SK-N-SH (cell line): Measurements from ENCODE around the gene ZNF217. TPM values are rescaled to one million over a fixed set of nuclear protein-coding genes. Genes with fewer than 3 reads are reported as not detected.
"Not testable (repeated sequence)": the region's sequence is repeated elsewhere in the genome, so short reads cannot be mapped to it uniquely, and the experiment has no call there.

Source experiments
- CTCF ChIA-PET: fragments of 300-600, 350-600 bp; formaldehyde crosslinking; extraction: SDS; loops from one replicate; lab custom pipeline; 2021; lab: Yijun Ruan, JAX
- POLR2A ChIA-PET: fragments of 350-600 bp; sonication (Branson Sonifier 250); formaldehyde crosslinking; extraction: SDS; loops from one replicate; lab custom pipeline; 2020; ENCODE audit warnings: antibody characterized with exemption, inconsistent platforms; lab: Yijun Ruan, JAX
- DNase-seq: peaks from one replicate; pipeline ENCODE4 v3.0.0; 2012
- H2AFZ ChIP-seq: fragments of 200-600 bp; sonication (generic); 2 replicates; pipeline ENCODE4 v1.8.1; 2016; ENCODE audit warnings: antibody characterized with exemption, mild to moderate bottlenecking, low read depth
- H3F3A ChIP-seq: fragments of 200-600 bp; sonication (generic); replicated peaks from 2 replicates; pipeline ENCODE3; 2016; ENCODE audit warnings: antibody characterized with exemption, mild to moderate bottlenecking; ENCODE audit not compliant: insufficient read depth
- H3K27ac ChIP-seq, 2 experiments: fragments of 200-500 bp in 1 of 2; fragments of 200-600 bp in 1 of 2; sonication (Bioruptor generic) in 1 of 2; sonication (generic), shearing (Covaris generic) in 1 of 2; 2 replicates each; pipeline versions ENCODE4 v1.5.1 to v1.6.1; 2014 to 2016; ENCODE audit warnings: low read depth in 2 of 2, inconsistent platforms in 1 of 2, low read length in 1 of 2, mild to moderate bottlenecking in 1 of 2, mixed read lengths in 1 of 2
- H3K27me3 ChIP-seq: fragments of 200-600 bp; sonication (generic), shearing (Covaris generic); 2 replicates; pipeline ENCODE4 v1.6.1; 2016; ENCODE audit warnings: mixed run types; ENCODE audit not compliant: insufficient read depth
- H3K36me3 ChIP-seq, 2 experiments: fragments of 200-500 bp in 1 of 2; fragments of 200-600 bp in 1 of 2; sonication (Bioruptor generic) in 1 of 2; sonication (generic) in 1 of 2; replicated peaks in 1 of 2; 2 replicates each; pipeline versions ENCODE3 to v1.5.1; 2014 to 2016; ENCODE audit warnings: low read length in 1 of 2, mild to moderate bottlenecking in 1 of 2; ENCODE audit not compliant: insufficient read depth in 2 of 2, control insufficient read depth in 1 of 2
- H3K4me1 ChIP-seq, 2 experiments: fragments of 200-500 bp in 1 of 2; fragments of 200-600 bp in 1 of 2; sonication (Bioruptor generic) in 1 of 2; sonication (generic), shearing (Covaris generic) in 1 of 2; 2 replicates each; pipeline versions ENCODE4 v1.5.1 to v1.6.1; 2014 to 2016; ENCODE audit warnings: low read depth in 1 of 2, low read length in 1 of 2, mixed run types in 1 of 2; ENCODE audit not compliant: insufficient read depth in 2 of 2, control insufficient read depth in 1 of 2
- H3K4me2 ChIP-seq: fragments of 200-600 bp; sonication (generic), shearing (Covaris generic); 2 replicates; pipeline ENCODE4 v1.6.1; 2017; ENCODE audit warnings: mixed run types
- H3K4me3 ChIP-seq, 2 experiments: fragments of 200-500 bp in 1 of 2; fragments of 200-600 bp in 1 of 2; sonication (Bioruptor generic) in 1 of 2; sonication (generic), shearing (Covaris generic) in 1 of 2; 2 replicates each; pipeline versions ENCODE4 v1.5.1 to v1.8.1; 2014 to 2016; ENCODE audit warnings: low read depth in 2 of 2, inconsistent platforms in 1 of 2, low read length in 1 of 2, mild to moderate bottlenecking in 1 of 2, mixed read lengths in 1 of 2, moderate library complexity in 1 of 2
- H3K79me2 ChIP-seq: fragments of 200-600 bp; sonication (generic); 2 replicates; pipeline ENCODE4 v1.8.1; 2017; ENCODE audit warnings: mild to moderate bottlenecking; ENCODE audit not compliant: insufficient read depth
- H3K9ac ChIP-seq: fragments of 200-600 bp; sonication (generic); 2 replicates; pipeline ENCODE4 v1.6.1; 2017; ENCODE audit warnings: mixed run types
- H3K9me2 ChIP-seq: fragments of 200-600 bp; sonication (generic); 2 replicates; pipeline ENCODE4 v1.6.1; 2017; ENCODE audit warnings: mixed run types
- H3K9me3 ChIP-seq: fragments of 200-600 bp; sonication (generic); 2 replicates; pipeline ENCODE4 v1.6.1; 2017; ENCODE audit warnings: mixed run types, mild to moderate bottlenecking, moderate library complexity
- H4K20me1 ChIP-seq: fragments of 200-600 bp; sonication (generic); 2 replicates; pipeline ENCODE4 v1.6.1; 2017; ENCODE audit warnings: mild to moderate bottlenecking, mixed run types; ENCODE audit not compliant: insufficient read depth
- EP300 ChIP-seq, 2 experiments: IDR thresholded peaks; 2 replicates each; pipeline versions ENCODE4 v1.4.0 to v1.6.1; 2012; ENCODE audit warnings: borderline replicate concordance in 1 of 2, low read depth in 1 of 2, low read length in 1 of 2
- FOSL2 ChIP-seq: IDR thresholded peaks from 2 replicates; pipeline ENCODE4 v1.4.0; 2012; ENCODE audit warnings: low read depth, mild to moderate bottlenecking, moderate library complexity, borderline replicate concordance
- GATA2 ChIP-seq: sonication (generic); formaldehyde crosslinking; IDR thresholded peaks from 2 replicates; pipeline ENCODE4 v1.5.0; 2020; ENCODE audit warnings: mild to moderate bottlenecking, missing genetic modification reagents
- MXI1 ChIP-seq: IDR thresholded peaks from 2 replicates; pipeline ENCODE4 v1.6.1; 2012; ENCODE audit warnings: mild to moderate bottlenecking, low read depth, low read length, improper control_type of control experiment
- NRF1 ChIP-seq: IDR thresholded peaks from 2 replicates; pipeline ENCODE4 v1.6.1; 2012; ENCODE audit warnings: low read depth, mild to moderate bottlenecking, low read length
- POLR2AphosphoS5 ChIP-seq: IDR thresholded peaks from 2 replicates; pipeline ENCODE4 v1.6.1; 2012; ENCODE audit warnings: low read depth, low read length
- RAD21 ChIP-seq: IDR thresholded peaks from 2 replicates; pipeline ENCODE4 v1.6.1; 2012; ENCODE audit warnings: mild to moderate bottlenecking, low read length
- RCOR1 ChIP-seq: fragments of 150-350 bp; IDR thresholded peaks from 2 replicates; pipeline ENCODE4 v1.6.1; 2017; ENCODE audit warnings: antibody characterized with exemption, low read length
- TAF1 ChIP-seq: IDR thresholded peaks from 2 replicates; pipeline ENCODE4 v1.6.1; 2012; ENCODE audit warnings: low read depth, mild to moderate bottlenecking, low read length, moderate library complexity, borderline replicate concordance
- TCF12 ChIP-seq: IDR thresholded peaks from 2 replicates; pipeline ENCODE4 v1.4.0; 2012
- TEAD4 ChIP-seq: IDR thresholded peaks from 2 replicates; pipeline ENCODE4 v1.4.0; 2012; ENCODE audit warnings: mild to moderate bottlenecking, borderline replicate concordance; ENCODE audit not compliant: insufficient read depth
- WGBS: methylation state at CpG from one replicate; pipeline ENCODE4 v1.1.6; 2017; ENCODE audit warnings: low lambda C conversion rate; 5-methylcytosine and 5-hydroxymethylcytosine counted together
- polyA plus RNA-seq, 3 experiments: library from polyadenylated mRNA; depleted of rRNA; stranded (reverse); fragments of >200 nt; gene quantifications; 2 replicates each; pipeline ENCODE4 v1.2.3, GENCODE V29; 2012
- TF ChIP-seq, protein P1 (sequence below): IDR thresholded peaks from 2 replicates; pipeline ENCODE4 v1.4.0; 2012; ENCODE audit warnings: low read depth, borderline replicate concordance
- TF ChIP-seq, protein P2 (sequence below): IDR thresholded peaks from 2 replicates; pipeline ENCODE4 v1.4.0; 2012; ENCODE audit warnings: low read depth

The ZNF217 gene
- polyA plus RNA-seq, 1 of the 3 experiments (the other 2 are of a cell fraction) = 6.9 TPM

DNA sequence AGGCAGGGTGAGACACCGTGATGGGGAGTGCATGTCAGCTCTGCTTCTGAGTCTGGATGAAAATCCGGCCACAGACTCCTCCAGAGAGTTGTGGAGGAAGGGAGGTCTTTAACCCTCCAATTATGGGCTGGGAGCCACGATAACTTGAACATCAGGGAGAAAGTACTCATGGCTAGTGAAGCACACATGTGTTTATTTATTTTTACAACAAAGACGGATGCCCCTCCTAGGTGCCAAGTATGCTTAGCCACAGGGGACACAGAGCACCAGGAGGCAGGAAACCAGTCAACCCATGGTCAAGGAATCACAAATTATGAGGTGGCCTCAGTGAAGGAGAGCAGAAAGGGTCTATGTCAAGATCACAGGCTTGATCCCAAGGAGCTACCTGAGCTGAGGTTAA, 54.1 kb downstream of the ZNF217 start:
- Histone ChIP-seq H3K36me3 (no peaks in the 10 kb centered on the region), H3K4me3 (no peak overlapping the region), H3K4me1 (no peaks in the 10 kb centered on the region), H3K4me2 (no peak overlapping the region), H3K9me3 (no peaks in the 10 kb centered on the region), H3F3A (no peaks in the 10 kb centered on the region), H3K79me2 (no peaks in the 10 kb centered on the region), H3K27ac (no peak overlapping the region), H4K20me1 (no peaks in the 10 kb centered on the region), H3K9ac (no peak overlapping the region), H3K9me2 (no peaks in the 10 kb centered on the region), H3K27me3 (no peaks in the 10 kb centered on the region), H2AFZ (no peak overlapping the region)
- no peak for DNase-seq
- ChIA-PET CTCF (interaction anchor here (1.9 kb wide), 1 partner anchor 8 kb away, joined by 13 read pairs; no protein-coding TSS in a partner anchor), POLR2A (no interaction called here)
- WGBS = 55% methylated on average over 4 of the region's 4 CpGs
- no peak for TF ChIP-seq FOSL2

DNA sequence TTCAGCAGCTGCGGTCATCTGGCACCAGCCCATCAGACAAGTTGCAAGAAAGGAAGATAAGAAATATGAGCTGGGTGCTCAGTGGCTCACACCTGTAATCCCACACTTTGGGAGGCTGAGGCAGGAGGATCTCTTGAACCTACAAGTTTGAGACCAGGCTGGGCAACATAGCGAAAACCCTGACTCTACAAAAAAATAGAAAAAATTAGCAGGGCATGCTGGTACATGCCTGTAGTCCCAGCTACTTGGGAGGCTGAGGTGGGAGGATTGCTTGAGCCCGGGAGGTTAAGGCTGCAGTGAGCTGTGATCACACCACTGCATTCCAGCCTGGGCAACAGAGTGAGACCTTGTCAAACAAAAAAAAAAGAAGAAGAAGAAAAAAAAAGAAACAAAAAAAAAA, 57.3 kb downstream of the ZNF217 start:
- 95% methylated on average over 3 of the region's 3 CpGs for WGBS
- H3K36me3 ChIP-seq, H3K4me3 ChIP-seq, H2AFZ ChIP-seq, H3K27ac ChIP-seq, H3K79me2 ChIP-seq, H3K4me1 ChIP-seq, H3K9me2 ChIP-seq, DNase-seq, H3K4me2 ChIP-seq, CTCF ChIA-PET, H3K27me3 ChIP-seq, H3F3A ChIP-seq, H3K9ac ChIP-seq, H3K9me3 ChIP-seq, POLR2A ChIA-PET, H4K20me1 ChIP-seq: not testable (repeated sequence)

DNA sequence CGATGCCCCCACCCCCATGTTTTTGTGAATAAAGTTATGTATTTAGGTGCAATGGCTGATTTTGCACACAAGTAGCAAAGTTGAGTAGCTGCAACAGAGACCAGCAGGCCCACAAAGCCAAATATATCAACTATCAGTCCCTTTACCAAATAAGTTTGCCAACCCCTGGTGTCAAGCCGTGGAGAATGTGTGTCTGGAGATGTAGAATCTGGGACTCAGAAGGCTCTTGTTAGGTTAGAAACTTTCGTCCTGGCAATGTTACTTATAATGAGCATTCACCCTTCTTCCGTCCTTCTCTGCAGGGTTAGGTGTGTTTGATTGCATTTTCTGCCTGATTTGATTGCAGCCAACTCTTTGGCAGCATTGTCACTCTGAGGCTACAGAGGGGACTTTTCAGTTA, 57.8 kb downstream of the ZNF217 start:
- H3K9me3 ChIP-seq = no peaks in the 10 kb centered on the region
- H2AFZ ChIP-seq = no peak overlapping the region
- H3F3A ChIP-seq = no peaks in the 10 kb centered on the region
- WGBS = 74% methylated on average over 4 of the region's 4 CpGs
- H3K27ac ChIP-seq = no peak overlapping the region
- H3K27me3 ChIP-seq = no peaks in the 10 kb centered on the region
- ChIA-PET CTCF (no interaction called here), POLR2A (no interaction called here)
- no peaks in the 10 kb centered on the region for H4K20me1 ChIP-seq
- no peaks in the 10 kb centered on the region for H3K9me2 ChIP-seq
- H3K4me1 ChIP-seq = no peaks in the 10 kb centered on the region
- H3K4me3 ChIP-seq = no peak overlapping the region
- no peak overlapping the region for H3K4me2 ChIP-seq
- no peaks in the 10 kb centered on the region for H3K36me3 ChIP-seq
- H3K9ac ChIP-seq = no peak overlapping the region
- no peak for TF ChIP-seq POLR2AphosphoS5
- no peak for TF ChIP-seq TEAD4
- no peak for TF ChIP-seq MXI1
- no peak for TF ChIP-seq TCF12
- TF ChIP-seq, protein P1, sequence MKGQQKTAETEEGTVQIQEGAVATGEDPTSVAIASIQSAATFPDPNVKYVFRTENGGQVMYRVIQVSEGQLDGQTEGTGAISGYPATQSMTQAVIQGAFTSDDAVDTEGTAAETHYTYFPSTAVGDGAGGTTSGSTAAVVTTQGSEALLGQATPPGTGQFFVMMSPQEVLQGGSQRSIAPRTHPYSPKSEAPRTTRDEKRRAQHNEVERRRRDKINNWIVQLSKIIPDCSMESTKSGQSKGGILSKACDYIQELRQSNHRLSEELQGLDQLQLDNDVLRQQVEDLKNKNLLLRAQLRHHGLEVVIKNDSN = no peak
- no peak for TF ChIP-seq RAD21
- TF ChIP-seq EP300 (IDR thresholded peaks at IDR 0.05; ENCODE audit: borderline replicate concordance in 1 of 2, low read depth in 1 of 2, low read length in 1 of 2) = no peak
- no peak for TF ChIP-seq TAF1
- TF ChIP-seq, protein P2, sequence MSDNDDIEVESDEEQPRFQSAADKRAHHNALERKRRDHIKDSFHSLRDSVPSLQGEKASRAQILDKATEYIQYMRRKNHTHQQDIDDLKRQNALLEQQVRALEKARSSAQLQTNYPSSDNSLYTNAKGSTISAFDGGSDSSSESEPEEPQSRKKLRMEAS = no peak
- TF ChIP-seq NRF1 = no peak
- no peak for TF ChIP-seq GATA2 (CRISPR knock-in tag)
- no peak for TF ChIP-seq RCOR1
- no peak for DNase-seq
- no peaks in the 10 kb centered on the region for H3K79me2 ChIP-seq
